Measurements from ENCODE around the gene SPRYD3. TPM values are rescaled to one million over a fixed set of nuclear protein-coding genes. Genes with fewer than 3 reads are reported as not detected.

SPRYD3 gene
- total RNA-seq, 2 experiments from 2014 or later, result 19.0 to 20.2 TPM

DNA sequence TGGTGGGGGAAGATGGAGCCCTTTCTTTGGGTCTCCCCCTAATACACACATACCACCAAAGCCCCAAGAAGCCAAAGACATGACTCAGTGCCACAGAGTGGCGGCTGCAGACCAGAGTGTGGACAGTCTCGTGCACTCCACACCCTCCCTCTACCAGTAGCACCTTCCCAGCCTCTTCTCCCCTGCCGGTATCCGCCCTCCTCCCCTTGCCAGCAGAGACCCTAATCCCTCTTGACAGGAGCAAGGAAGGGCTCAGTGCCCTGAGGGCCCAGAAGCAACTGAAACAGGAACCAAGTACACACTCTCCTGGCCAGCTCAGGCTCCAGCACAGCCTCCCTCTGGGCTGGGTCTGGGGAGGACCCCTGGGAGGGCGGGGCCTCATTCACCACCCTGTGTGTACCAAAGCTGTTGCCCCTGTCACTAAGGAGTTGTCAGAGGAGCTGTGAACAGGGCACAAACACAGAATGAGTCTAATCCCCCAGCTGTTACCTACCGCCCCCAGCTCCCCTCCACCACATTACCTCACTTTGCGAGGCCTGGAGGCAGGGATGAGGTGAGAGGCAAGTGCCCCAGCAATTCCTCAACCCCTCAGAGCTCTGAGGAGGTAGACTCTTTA is 8.2 kb downstream of the SPRYD3 start:
- Mint-ChIP-seq H3K27me3 (no peaks in the 10 kb centered on the region), H3K4me1 (peaks cover 8% of the 10 kb centered on the region), H3K27ac (no peak overlapping the region), H3K36me3 (ENCODE audit: low read depth) (peaks cover 36% of the 10 kb centered on the region), H3K9me3 (no peaks in the 10 kb centered on the region), H3K4me3 (no peak overlapping the region)
- DNase-seq, result no peak
- ChIA-PET CTCF (interaction anchor here (0.7 to 1.7 kb wide), 2 partner anchors 8 to 32 kb away, joined by 3 read pairs; partner anchors contain the start of genes SOAT2 and SPRYD3), POLR2A (no interaction called here)

DNA sequence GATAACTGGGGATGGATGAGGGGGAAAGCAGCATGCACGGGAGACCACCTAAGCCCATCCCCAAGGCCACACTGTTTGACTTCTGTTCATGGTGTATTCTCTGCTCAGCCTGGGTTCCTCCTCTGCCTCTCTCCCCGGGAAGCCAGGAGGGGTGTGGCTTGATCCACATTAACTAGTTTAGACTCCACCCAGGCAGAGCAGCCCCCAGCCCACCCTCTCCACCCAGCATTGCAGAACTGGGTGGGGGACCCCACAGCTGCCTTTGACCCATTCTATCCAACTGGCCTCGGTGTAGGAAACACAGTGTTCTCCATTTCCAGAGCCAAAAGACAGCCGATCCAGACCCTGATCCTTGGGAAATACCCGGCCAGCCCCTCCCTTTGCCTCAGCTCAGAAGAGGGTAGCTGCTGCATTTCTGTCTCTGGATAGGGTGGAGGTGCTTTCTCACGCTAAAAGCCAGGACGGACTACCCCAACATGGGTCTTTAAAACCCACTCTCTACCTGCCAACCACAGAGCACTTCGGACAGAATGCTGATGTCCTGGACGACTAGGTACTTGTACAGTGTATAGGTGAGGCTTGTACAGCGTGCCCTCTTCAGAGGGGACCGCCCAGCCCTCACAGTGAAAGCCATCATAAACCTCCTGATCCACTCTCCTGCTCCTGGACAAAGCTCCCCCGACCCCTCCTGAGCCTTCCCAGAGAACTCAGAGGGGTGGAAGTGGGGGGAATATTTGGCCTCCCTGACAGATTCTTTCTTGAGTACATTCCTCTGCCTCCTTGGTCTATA is 9.4 kb downstream of the SPRYD3 start:
- ChIA-PET CTCF (interaction anchor here (1.7 to 5.1 kb wide), 2 partner anchors 10 to 33 kb away, joined by 3 to 39 read pairs; partner anchors contain the start of genes SOAT2 and SPRYD3), POLR2A (no interaction called here)
- Mint-ChIP-seq H3K27ac (no peak overlapping the region), H3K4me1 (peaks cover 10% of the 10 kb centered on the region), H3K9me3 (no peaks in the 10 kb centered on the region), H3K36me3 (ENCODE audit: low read depth) (peaks cover 33% of the 10 kb centered on the region), H3K27me3 (no peaks in the 10 kb centered on the region), H3K4me3 (no peak overlapping the region)
- no peak for DNase-seq

DNA sequence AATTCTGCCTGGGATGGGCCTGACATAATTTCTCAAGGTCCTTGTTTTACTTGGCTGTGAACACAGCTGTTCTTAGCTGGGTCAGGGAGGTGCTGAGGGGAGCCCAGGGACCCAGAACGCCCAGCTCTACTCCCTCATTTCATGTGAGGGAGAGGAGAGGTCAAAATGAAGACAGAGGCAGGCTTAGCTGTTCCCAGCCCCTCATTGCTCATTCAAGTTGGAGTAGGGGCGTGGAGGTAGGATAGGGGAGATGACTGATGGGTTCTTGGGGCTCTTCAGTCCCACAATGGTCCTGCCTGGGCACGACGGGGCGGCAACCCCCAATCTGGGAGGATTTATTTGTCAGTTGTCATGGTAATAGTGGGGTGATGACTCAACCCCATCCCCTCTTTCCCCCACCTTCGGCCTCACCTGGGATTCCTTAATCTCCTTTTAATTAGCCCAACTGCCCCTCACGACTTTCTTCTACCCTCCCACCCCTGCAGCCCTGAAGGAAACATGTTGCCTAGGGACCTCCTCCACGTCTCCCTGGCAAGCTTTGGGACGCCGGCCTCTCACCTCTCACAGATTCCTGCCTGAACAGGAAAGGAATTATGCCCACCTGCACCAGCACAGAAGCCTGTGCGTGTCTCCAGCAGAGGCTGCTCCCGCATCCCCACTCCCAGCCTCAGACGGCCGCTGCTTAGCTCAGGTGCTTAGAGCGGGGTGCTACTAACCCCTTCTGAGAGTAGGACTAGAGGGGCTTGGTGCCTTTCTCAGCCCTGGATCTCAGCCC is 10.2 kb downstream of the SPRYD3 start:
- POLR2A ChIA-PET, result no interaction called here
- H3K27ac Mint-ChIP-seq, result no peak overlapping the region

DNA sequence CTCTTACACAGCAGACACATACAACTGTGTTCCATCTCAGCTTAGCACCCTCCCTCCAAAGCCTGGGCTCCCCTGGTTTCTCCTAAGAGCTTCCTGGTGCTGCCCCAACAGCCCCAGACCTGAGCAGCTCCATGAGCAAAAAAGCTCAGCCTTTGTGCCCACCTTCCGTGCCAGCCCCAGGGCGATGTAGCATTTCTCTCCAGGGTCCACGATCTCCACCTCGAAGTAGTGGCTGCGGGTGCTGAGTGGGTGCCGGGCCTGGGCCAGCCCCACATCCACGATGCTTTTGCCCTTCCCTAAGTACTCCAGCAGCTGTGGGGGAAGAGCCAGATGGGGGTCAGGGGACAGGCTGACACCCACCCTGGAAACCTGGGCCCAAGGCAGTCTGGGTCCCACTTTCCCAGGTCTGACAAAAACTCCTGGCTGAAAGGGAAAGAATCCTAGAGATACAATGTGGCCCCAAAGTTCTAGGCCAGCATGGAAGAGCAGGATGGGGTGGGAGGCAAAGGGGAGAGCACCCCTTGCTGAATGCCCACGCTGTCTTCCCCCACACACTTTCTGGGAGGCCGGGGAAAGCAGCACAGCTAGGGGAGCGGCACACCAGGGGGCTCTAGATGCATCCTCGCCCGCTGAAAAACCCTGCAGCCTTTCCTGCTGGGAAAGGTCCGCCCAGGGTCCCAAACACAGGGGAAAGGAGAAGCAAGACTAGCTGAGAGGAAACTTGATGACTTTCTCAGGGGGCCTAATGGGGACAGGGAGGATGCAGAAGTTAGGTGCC is 11.0 kb downstream of the SPRYD3 start:
- no peak overlapping the region for H3K27ac Mint-ChIP-seq
- H3K9me3 Mint-ChIP-seq, result no peaks in the 10 kb centered on the region
- H3K36me3 Mint-ChIP-seq (ENCODE audit: low read depth), result peaks cover 24% of the 10 kb centered on the region
- ChIA-PET POLR2A (interaction anchor here (0.8 kb wide), 1 partner anchor 11 kb away, joined by 3 read pairs; the partner anchor contains the start of gene SPRYD3), CTCF (interaction anchor here (0.6 to 5.1 kb wide), 6 partner anchors 10 to 31 kb away, joined by 3 to 39 read pairs (median 4); partner anchors contain the start of gene SPRYD3)
- H3K4me1 Mint-ChIP-seq, result peaks cover 10% of the 10 kb centered on the region
- no peaks in the 10 kb centered on the region for H3K27me3 Mint-ChIP-seq
- no peak overlapping the region for H3K4me3 Mint-ChIP-seq
- no peak for DNase-seq

More for the DNA sequence above, 10.2 kb downstream of the SPRYD3 start:
- H3K36me3 Mint-ChIP-seq (ENCODE audit: low read depth), result peaks cover 28% of the 10 kb centered on the region
- H3K27me3 Mint-ChIP-seq, result no peaks in the 10 kb centered on the region
- peaks cover 10% of the 10 kb centered on the region for H3K4me1 Mint-ChIP-seq
- no peak for DNase-seq
- H3K4me3 Mint-ChIP-seq, result no peak overlapping the region
- no peaks in the 10 kb centered on the region for H3K9me3 Mint-ChIP-seq
- CTCF ChIA-PET, result interaction anchor here (0.6 to 5.1 kb wide), 6 partner anchors 9 to 33 kb away, joined by 3 to 39 read pairs (median 4); partner anchors contain the start of gene SPRYD3

DNA sequence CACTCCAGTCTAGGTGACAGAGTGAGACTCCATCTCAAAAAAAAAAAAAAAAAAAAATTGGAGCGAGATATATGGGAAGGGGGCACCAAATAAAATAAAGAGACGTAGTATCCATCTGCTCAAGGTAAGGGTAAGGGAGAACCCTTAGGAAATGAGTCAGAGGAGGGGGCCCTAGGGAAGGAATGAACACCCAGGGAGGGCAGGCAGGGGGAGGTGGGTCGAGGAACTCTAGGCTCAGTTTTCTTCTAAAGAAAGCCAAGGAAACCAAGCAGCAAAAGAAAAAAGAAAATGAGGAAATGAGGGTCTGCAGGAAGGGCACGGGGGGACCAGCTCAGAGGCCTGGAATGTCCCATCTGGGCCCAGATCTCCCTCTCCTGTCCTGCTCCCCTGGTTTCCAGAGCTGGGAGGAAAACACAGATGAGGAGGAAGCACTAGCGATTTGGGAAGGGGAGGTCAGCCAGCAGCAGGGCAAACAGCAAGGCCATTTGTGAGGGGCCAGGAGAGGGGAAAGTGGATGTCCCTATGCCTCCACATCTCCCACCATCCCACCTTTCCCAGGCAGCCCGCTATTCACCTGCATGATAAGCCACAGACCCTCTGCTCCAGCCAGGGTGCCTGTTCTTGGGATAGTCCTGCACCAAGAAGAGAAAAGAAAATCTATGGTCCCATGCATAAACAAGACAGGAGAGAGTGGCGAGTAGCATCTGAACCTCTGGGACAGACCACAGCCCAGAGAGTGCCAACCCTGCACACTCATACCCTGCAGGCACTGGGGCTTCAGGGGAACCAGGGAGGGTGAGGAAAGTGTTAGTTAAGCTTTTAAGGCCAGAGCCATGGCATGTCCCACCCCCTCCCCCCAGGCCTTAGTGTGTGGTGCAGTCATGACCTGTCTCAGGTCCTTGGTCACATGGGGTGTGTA is 11.9 kb downstream of the SPRYD3 start:
- Mint-ChIP-seq H3K27me3 (no peaks in the 10 kb centered on the region), H3K36me3 (ENCODE audit: low read depth) (peaks cover 19% of the 10 kb centered on the region), H3K4me1 (peaks cover 7% of the 10 kb centered on the region), H3K9me3 (no peaks in the 10 kb centered on the region), H3K27ac (peak overlapping the region; percentile 33), H3K4me3 (no peak overlapping the region)
- POLR2A ChIA-PET, result interaction anchor here (0.8 kb wide), 1 partner anchor 12 kb away, joined by 3 read pairs; the partner anchor contains the start of gene SPRYD3
- DNase-seq, result no peak
- CTCF ChIA-PET, result interaction anchor here (0.6 to 6.5 kb wide), 14 partner anchors 8 to 278 kb away, joined by 3 to 99 read pairs (median 6); partner anchors contain the start of genes AAAS, IGFBP6, SOAT2 and SPRYD3

DNA sequence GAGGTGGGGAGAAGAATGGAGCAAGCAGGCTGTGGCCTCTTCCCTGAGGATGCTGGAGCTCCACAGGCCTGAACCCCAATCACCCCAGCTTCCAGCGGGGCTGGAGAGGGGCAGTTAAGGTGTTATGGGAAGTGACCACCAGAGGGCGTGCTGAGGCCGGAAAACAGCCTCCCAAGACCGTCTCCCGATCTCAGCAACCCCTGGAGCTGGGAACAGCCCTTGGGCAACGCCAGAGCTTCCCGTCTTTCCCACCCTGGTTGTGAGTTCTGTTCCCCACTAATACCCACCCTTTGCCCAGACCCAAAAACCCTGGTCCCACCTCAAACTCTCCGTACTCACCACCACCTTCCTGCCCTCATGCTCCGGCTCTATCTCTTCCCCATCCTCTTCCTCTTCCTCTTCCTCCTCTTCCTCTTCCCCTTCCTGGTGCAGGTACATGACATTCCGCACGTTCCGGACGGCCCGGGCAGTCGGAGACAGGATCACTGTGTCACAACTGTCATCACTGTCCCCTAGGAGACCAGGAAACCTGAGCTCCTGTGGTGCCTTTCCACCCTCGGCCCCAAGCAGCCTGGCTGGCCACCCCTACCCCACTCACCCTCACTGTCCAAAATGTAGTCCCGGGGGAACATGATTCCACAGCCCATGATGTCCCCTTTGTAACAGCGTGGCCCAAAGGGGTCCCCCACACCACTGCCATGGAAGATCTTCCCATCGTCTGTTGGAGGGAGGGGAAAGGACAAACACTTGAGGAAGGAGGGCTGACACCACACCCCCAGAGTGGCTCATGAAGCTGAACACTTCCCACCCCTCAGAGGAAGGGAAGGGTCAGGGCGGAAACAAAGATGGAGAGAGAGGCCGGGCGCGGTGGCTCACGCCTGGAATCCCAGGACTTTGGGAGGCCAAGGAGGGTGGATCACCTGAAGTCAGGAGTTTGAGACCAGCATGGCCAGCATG is 12.9 kb downstream of the SPRYD3 start:
- Mint-ChIP-seq H3K4me1 (peaks cover 5% of the 10 kb centered on the region), H3K36me3 (ENCODE audit: low read depth) (peaks cover 14% of the 10 kb centered on the region), H3K27ac (no peak overlapping the region), H3K27me3 (no peaks in the 10 kb centered on the region), H3K4me3 (no peak overlapping the region), H3K9me3 (no peaks in the 10 kb centered on the region)
- DNase-seq, result peak; percentile 71
- CTCF ChIA-PET, result interaction anchor here (0.6 to 6.5 kb wide), 22 partner anchors 9 to 442 kb away, joined by 3 to 99 read pairs (median 6); partner anchors contain the start of genes AAAS, IGFBP6, SOAT2 and SPRYD3
- POLR2A ChIA-PET, result interaction anchor here (1.1 kb wide), 1 partner anchor 10 kb away, joined by 14 read pairs; no protein-coding TSS in a partner anchor

DNA sequence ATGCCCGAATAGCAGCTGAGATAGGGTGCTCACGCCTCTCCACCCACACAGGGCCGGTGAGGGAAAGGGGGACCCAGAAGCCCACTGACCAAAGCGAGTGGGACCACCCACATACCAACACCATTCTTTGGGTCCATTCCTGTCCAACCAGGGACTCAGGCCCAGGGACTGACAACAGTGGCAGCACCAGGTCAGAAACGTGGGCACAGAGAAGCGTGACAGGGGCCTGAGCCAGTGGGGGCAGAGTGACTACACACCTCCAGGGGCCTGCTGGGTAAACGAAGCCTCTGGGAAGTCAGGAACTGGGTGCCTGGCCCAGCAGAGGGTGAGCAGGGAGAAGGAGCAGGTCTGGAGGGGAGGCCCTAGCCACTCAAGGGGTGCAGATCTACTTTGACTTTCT is 13.7 kb downstream of the SPRYD3 start:
- Mint-ChIP-seq H3K27ac (no peak overlapping the region), H3K27me3 (no peaks in the 10 kb centered on the region), H3K4me3 (no peak overlapping the region), H3K36me3 (ENCODE audit: low read depth) (peaks cover 14% of the 10 kb centered on the region), H3K4me1 (peaks cover 5% of the 10 kb centered on the region), H3K9me3 (no peaks in the 10 kb centered on the region)
- ChIA-PET CTCF (interaction anchor here (0.6 to 6.5 kb wide), 18 partner anchors 8 to 443 kb away, joined by 3 to 99 read pairs (median 6); partner anchors contain the start of genes IGFBP6, SOAT2 and SPRYD3), POLR2A (interaction anchor here (1.1 kb wide), 1 partner anchor 9 kb away, joined by 14 read pairs; no protein-coding TSS in a partner anchor)
- no peak for DNase-seq

DNA sequence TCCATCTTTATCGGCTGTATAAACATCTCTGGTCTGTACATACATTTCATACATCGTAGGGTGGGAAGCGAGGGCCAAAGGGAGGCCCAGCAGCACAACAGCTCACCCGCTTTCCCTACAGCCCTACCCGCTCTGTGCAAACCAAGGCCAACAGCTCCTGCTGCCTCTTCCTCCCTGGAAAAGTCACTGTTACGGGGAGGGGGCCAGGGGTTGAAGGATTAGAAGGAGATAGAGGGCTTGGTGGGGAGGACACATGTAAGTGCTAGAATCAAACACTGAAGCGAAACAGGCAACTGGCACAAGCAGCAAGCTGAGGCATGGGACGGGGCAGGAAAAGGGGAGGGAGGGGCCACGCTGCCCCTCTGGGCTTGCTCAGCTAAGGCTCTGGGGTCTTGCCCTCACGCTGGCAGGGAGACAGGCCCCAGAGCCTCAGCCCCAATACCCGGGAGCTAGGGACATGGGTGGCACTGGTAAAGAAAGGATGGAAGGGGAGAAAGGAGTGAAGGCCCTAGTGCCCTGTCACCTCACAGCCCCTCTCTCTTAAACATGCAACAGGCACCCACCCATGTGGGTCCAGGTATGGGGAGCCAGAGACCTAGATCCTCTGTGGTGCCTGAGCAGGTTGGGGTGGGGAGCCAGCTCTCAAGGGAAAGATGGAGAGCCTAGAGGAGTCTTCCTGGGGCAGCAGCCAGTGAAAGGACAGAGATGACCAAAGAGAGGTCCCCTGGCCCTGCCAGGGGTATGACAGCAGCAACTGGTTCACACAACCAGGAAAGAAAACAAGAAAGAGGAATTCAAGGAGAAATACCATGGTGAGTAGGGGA is 14.4 kb downstream of the SPRYD3 start:
- Mint-ChIP-seq H3K36me3 (ENCODE audit: low read depth) (peaks cover 14% of the 10 kb centered on the region), H3K27ac (peak overlapping the region; percentile 3), H3K27me3 (no peaks in the 10 kb centered on the region), H3K9me3 (no peaks in the 10 kb centered on the region), H3K4me1 (peaks cover 5% of the 10 kb centered on the region), H3K4me3 (no peak overlapping the region)
- DNase-seq, result no peak
- CTCF ChIA-PET, result interaction anchor here (1.0 to 6.5 kb wide), 10 partner anchors 10 to 233 kb away, joined by 3 to 99 read pairs (median 18); partner anchors contain the start of genes IGFBP6, SOAT2 and SPRYD3
- POLR2A ChIA-PET, result no interaction called here

DNA sequence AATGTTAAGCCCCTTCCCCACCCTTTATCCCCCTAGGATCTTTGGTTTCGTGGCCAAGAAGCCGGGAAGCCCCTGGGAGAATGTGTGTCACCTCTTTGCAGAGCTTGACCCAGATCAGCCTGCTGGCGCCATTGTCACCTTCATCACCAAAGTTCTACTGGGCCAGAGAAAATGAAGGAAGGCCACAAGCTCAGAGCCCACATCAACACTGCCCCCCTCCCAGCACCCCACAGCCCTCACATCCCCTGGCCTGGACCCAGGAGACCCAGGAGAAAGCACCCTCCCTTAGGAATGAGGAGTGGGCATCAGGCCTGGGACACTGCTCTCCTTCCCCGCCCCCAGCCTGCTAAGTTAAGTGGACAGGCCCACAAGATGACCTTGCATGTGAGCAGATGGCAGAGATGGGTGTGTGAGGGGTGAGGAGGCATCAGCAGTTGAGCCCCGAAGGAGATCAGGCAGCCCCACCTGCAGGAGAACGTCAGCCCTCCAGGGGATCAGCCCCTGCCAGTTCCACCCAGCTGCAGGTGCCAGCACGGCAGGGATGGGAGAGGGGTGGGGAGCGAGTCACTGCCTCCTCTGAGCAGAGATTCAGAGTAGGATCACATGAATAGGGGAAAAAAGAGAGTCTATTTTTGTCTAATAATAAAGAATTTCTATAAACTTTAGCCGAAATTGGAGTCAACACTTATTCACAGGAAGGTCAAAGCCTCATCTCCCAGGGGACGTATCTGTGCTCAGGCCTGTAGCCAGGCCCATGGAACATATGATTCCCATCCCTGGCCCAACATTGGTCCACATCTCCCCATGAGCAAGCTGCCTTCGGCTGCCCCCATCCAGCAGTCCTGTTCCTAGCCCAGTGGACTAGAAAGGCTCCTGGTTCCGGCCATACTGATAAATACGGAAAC is 15.2 kb downstream of the SPRYD3 start:
- CTCF ChIA-PET, result interaction anchor here (3.0 to 6.5 kb wide), 2 partner anchors 11 to 36 kb away, joined by 31 to 99 read pairs; partner anchors contain the start of genes IGFBP6 and SOAT2

More for the DNA sequence above, 15.2 kb downstream of the SPRYD3 start:
- Mint-ChIP-seq H3K27me3 (no peaks in the 10 kb centered on the region), H3K4me3 (no peak overlapping the region), H3K36me3 (ENCODE audit: low read depth) (peaks cover 14% of the 10 kb centered on the region), H3K9me3 (no peaks in the 10 kb centered on the region), H3K4me1 (peaks cover 5% of the 10 kb centered on the region), H3K27ac (no peak overlapping the region)
- POLR2A ChIA-PET, result no interaction called here
- DNase-seq, result no peak
